ENCODE measurements around the gene GNRHR.
"Not testable (repeated sequence)": the region's sequence is repeated elsewhere in the genome, so short reads cannot be mapped to it uniquely, and the experiment has no call there.

GNRHR gene, protein sequence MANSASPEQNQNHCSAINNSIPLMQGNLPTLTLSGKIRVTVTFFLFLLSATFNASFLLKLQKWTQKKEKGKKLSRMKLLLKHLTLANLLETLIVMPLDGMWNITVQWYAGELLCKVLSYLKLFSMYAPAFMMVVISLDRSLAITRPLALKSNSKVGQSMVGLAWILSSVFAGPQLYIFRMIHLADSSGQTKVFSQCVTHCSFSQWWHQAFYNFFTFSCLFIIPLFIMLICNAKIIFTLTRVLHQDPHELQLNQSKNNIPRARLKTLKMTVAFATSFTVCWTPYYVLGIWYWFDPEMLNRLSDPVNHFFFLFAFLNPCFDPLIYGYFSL

DNA sequence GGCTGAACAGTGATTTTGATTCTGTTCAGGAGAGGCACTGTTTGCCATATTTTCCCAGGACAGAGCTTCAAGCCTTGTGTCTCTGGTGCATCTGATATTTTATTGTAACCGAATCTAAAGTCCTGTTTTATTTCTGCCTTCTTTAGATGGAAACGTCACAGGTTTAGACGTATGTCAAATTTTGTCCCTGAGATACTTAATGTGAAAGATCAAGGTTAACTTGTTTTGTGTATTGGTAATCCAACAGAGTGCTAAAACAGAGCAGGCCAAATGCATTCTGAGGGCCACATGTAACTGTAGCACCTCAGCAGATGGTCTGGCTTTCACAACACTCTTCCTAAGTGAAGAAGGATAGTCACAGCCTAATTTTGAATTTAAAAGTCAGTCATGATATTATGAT lies at the start of gene GNRHR:
GNRHR (minus strand) TSS at position 101 of the 400 bp plus-strand sequence; CDS start at position 48, 53 bp downstream.
- no peak for FAIRE-seq

GRCh38 chr4:67796810-67797209 lies 42.6 kb upstream of the GNRHR start:
- no peak for FAIRE-seq
- DNase-seq (ENCODE audit: insufficient read length, low spot score), result no peak

More for the DNA sequence above, at the start of gene GNRHR:
- no peak for DNase-seq (ENCODE audit: insufficient read length, low spot score)

DNA sequence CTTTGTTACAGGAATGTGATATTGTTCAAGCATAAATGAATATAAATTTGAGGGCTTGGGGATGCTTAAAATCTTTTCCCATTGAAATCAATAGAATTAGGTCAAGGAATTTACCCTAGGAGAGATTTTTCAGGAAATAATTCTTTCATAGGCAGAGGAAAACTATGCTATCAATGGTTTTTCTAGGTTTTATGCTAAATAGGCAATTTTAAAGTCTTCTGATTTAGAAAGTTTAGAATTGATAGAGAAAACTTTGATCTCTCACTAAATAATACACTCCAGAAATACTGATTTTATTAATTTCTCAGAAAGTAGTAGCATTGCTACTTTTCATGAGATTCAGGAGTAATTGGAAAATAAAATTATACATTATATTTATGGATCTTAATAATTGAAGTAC lies 36.5 kb upstream of the GNRHR start:
- no peak for DNase-seq (ENCODE audit: insufficient read length, low spot score)
- no peak for FAIRE-seq

- FAIRE-seq, result no peak
These were observed 33.1 kb upstream of the GNRHR start for GRCh38 chr4:67787311-67787710.

GRCh38 chr4:67785528-67785927 lies 31.3 kb upstream of the GNRHR start:
- no peak for DNase-seq (ENCODE audit: insufficient read length, low spot score)
- no peak for FAIRE-seq

More at GRCh38 chr4:67787311-67787710, 33.1 kb upstream of the GNRHR start:
- no peak for DNase-seq (ENCODE audit: insufficient read length, low spot score)

- FAIRE-seq (no peak), DNase-seq (ENCODE audit: insufficient read length, low spot score) (no peak)
These were observed 25.4 kb upstream of the GNRHR start for GRCh38 chr4:67779631-67780030.

GRCh38 chr4:67776746-67777145 lies 22.6 kb upstream of the GNRHR start:
- FAIRE-seq, result no peak
- DNase-seq (ENCODE audit: insufficient read length, low spot score), result no peak

DNA sequence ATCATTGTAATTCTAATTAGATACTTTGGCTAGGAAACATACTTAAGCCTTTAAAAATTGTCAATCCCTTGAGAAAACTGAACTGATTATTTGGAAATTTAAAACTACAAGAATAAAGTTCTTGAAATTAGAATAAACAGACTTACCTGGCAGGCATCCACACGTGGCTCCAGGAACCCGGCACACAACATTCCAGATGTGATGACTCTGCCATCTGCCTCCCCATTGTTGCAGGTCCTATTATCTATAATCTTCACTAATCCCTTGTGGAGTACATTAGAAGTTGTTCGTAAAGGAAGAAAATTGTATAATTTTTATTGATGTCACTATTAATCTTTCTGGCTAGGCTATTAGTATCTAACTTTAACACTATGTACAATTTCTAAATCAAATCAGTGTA lies 16.2 kb upstream of the GNRHR start:
- FAIRE-seq (no peak), DNase-seq (ENCODE audit: insufficient read length, low spot score) (no peak)

DNA sequence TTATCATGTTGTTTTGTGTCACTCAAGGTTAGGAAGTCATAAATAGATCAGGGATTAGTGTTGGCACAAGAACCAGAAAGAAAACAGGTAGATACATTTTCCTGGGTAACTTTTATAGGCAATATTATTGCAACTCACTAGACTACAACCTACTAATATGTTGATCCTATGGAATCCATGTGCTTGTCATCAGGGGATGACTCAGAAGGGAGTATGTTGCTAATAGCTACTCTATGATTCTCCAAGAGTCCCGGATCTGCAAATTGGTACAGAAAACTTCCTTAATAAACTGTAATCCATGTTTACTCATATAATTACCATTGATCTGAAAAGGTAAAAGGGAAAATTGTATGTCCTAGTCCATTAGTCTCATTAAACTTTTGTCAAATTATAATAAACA lies 11.7 kb upstream of the GNRHR start:
- DNase-seq (ENCODE audit: insufficient read length, low spot score) (no peak), FAIRE-seq (no peak)

- FAIRE-seq, result no peak
These were observed 11.2 kb upstream of the GNRHR start for GRCh38 chr4:67765401-67765800.

DNA sequence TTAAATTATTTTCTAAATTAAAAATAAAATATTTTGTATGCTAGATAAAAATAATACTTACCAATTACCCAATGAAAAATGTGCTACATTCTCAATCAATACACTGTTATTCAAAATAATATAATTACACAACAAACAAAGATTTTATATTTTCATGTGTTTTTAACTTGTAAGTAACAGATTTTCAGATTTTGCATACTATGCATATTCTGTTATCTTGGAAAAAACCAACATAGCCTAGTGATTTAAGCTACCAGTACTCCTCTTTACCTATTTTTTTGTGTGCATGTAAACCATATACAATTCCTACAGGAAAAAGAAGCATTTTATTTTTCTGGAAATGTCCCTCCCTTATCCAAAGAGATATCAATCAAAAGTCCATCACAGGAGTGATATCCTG lies 10.0 kb upstream of the GNRHR start:
- DNase-seq (ENCODE audit: insufficient read length, low spot score), result no peak
- FAIRE-seq, result no peak

More at GRCh38 chr4:67765401-67765800, 11.2 kb upstream of the GNRHR start:
- no peak for DNase-seq (ENCODE audit: insufficient read length, low spot score)

DNA sequence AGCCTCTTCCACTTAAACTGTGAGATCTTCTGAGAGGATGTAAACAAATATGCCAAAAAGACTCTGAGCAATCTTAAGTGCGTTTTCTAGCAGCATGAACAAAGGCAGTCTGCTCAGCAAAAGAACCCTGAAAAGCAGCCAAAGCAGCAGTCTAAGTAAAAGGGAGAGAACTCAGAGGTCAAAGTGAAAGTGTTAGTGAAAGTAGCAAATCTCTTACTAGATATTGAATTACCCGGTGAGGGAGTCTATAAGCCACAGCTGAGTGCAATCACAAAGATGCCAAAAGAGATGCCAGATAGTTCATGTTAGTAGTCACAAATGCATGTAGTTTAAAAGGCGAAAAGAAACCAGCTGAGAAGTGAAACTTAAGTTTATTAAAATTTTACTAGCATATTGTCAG lies 7.9 kb upstream of the GNRHR start:
- FAIRE-seq (peak; percentile 89), DNase-seq (ENCODE audit: insufficient read length, low spot score) (peak; percentile 23)

DNA sequence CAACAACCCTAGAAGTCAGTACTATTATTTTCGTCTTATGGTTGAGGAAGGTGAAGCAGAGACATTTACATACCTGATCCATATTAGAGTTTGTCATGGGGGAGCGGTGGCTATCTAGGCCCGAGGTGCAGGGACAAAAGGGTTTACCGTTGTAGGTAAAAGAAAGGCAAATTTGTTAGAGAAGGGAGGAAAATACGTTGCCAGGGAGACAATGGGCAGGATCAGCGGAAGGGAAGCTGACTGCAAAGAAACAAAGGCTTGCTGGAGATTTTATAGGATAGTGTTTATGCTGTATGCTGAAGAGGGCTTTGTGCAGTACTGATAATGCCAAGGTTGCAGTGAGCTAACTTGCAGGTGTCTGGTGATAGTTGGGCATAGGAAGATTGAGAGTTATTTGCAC lies 2.8 kb upstream of the GNRHR start:
- not testable (repeated sequence) for DNase-seq (ENCODE audit: insufficient read length, low spot score); FAIRE-seq

DNA sequence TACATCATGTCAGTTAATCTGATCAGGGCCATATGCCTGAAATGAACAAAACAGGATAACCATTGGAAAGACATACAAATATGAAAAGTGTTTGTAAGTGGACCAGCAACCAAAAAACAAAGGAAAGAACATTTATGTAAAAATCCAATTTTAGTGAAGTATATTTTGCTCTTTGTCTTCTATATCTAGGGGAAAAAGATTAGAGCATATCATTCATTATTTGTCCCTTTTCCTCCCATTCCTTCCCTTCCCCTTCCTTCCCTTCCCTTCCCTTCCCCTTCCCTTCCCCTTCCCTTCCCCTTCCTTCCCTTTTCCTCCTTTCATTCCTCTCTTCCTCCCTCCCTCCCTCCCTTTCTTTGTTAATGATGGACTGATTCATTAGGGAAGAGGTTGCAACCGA lies 1.8 kb upstream of the GNRHR start:
- no peak for FAIRE-seq
- DNase-seq (ENCODE audit: insufficient read length, low spot score), result no peak

DNA sequence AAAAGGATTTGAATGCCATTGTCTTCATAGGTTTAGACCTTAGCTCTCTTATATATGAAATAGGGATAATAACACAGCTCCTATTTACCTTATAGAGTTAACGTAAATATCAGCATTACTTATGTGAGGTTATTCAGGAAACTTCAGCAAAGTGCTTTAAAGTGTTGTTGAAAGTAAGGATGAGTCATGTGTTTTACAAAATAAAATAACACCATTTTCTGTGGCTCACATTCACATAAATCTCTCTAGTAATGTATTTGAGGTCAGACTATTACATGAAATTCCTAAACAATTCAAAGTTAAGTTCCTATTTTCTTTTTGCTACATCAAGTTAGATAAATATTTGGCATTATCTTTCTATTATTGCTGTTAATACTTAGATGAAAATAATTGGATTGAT lies 2.9 kb downstream of the GNRHR start:
- FAIRE-seq (no peak), DNase-seq (ENCODE audit: insufficient read length, low spot score) (no peak)

- FAIRE-seq, result no peak
- no peak for DNase-seq (ENCODE audit: insufficient read length, low spot score)
These were observed 3.5 kb downstream of the GNRHR start for GRCh38 chr4:67750691-67751090.

- DNase-seq (ENCODE audit: insufficient read length, low spot score) (no peak), FAIRE-seq (no peak)
These were observed 4.9 kb downstream of the GNRHR start for GRCh38 chr4:67749286-67749685.

GRCh38 chr4:67746797-67747495 lies 7.2 kb downstream of the GNRHR start:
- FAIRE-seq (peak; percentile 97), DNase-seq (ENCODE audit: insufficient read length, low spot score) (no peak)

DNA sequence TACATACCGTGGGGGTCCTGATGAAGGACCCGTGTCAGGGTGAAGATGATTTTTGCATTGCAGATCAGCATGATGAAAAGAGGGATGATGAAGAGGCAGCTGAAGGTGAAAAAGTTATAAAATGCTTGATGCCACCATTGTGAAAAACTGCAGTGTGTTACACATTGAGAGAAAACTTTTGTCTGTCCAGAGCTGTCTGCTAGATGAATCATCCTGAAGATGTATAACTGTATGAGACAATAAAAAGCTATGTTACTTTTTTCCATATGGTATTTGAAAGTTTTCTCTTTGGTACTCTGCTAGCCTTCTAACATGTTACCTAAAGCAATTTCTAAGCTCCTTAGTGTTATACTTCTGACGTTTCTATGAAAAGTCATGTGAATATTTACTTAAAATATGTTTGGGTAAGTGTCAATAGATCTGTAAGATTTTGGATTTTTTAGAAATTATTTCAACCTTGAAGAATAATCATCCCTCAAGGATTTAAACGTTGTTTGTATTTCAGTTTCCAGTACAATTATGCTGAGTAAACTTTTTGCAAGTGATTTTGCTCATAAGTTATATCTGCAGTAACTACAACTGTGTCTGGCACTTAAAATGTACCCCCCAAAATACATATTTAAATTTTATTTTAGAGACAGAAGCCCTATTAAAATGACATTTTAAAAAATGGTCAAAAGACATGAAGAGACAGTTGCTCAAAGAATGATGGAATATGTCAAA lies 9.5 kb downstream of the GNRHR start:
- DNase-seq (ENCODE audit: insufficient read length, low spot score) (no peak), FAIRE-seq (no peak)

DNA sequence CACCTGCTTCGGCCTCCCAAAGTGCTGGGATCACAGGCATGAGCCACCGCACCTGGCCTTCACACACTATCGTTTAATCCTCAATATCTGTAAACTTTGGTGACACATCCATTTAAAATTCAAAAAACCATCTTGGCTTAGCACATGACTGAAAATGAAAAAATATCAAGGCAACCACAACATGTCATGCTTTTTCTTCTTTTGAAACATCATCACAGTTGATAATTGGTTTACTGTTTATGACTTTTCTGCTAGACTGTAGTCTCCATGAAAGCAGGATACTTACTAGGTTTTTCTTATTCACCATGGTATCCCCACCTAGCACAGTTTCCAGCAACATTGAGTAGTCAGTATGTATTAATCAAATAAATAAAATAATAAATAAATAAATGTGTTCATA lies 11.0 kb downstream of the GNRHR start:
- no peak for FAIRE-seq

GRCh38 chr4:67736262-67736661 lies 17.9 kb downstream of the GNRHR start:
- FAIRE-seq (peak; percentile 76), DNase-seq (ENCODE audit: insufficient read length, low spot score) (no peak)

More for the DNA sequence above, 11.0 kb downstream of the GNRHR start:
- no peak for DNase-seq (ENCODE audit: insufficient read length, low spot score)
